ENCODE results near the gene H2AZ1. TPM values are rescaled to one million over a fixed set of nuclear protein-coding genes. Genes with fewer than 3 reads are reported as not detected.
"Not testable (repeated sequence)": the region's sequence is repeated elsewhere in the genome, so short reads cannot be mapped to it uniquely, and the experiment has no call there.

Gene H2AZ1
- total RNA-seq, result 100 to 1,000 TPM in 1 of 2 donors, 10 to 100 TPM in 1; 69.9 to 105 TPM
- long read RNA-seq, donor 1, transcript H2AFZ-201 (5 exons, 979 nt), result major isoform, 13 of 14 reads
- long read RNA-seq, donor 1, partial matches to known transcripts, result 0 of 14 reads
- long read RNA-seq, donor 1, other reads (novel, unspliced or antisense), result 0 of 14 reads
- long read RNA-seq, donor 2, transcript H2AFZ-201 (5 exons, 979 nt), result major isoform, 138 of 148 reads
- long read RNA-seq, donor 2, partial matches to known transcripts, result 2 of 148 reads
- long read RNA-seq, donor 2, other reads (novel, unspliced or antisense), result 6 of 148 reads

GRCh38 chr4:99949999-99950912 is at the start of gene H2AZ1:
H2AZ1 (minus strand) TSS chr4:99950275; CDS start chr4:99950170, 105 bp downstream.
- intact Hi-C loops (cut with DNase I), result loop anchor here in 1 of 2 donors (10.0 kb wide), 2 partner anchors 55 to 865 kb away; partner anchors contain the start of genes ADH5 and LAMTOR3
- DNase-seq (ENCODE audit: low spot score), result peak; percentile 100

GRCh38 chr4:99998062-99998867 is 48.2 kb upstream of the H2AZ1 start:
- DNase-seq (ENCODE audit: low spot score), result no peak
- intact Hi-C loops (cut with DNase I), result loop anchor here in 1 of 2 donors (5.0 kb wide), 1 partner anchor 1739 kb away; no protein-coding TSS in a partner anchor

- intact Hi-C loops (cut with DNase I), result no loop called here
- DNase-seq (ENCODE audit: low spot score), result no peak
Observed at GRCh38 chr4:99991741-99992140, 41.7 kb upstream of the H2AZ1 start.

- DNase-seq (ENCODE audit: low spot score), result no peak
Observed at GRCh38 chr4:99987681-99988080, 37.6 kb upstream of the H2AZ1 start.

GRCh38 chr4:99986792-99987191 is 36.7 kb upstream of the H2AZ1 start:
- intact Hi-C loops (cut with DNase I), result no loop called here

More at GRCh38 chr4:99987681-99988080, 37.6 kb upstream of the H2AZ1 start:
- intact Hi-C loops (cut with DNase I), result no loop called here

GRCh38 chr4:99983289-99983943 is 33.3 kb upstream of the H2AZ1 start:
- no peak for DNase-seq (ENCODE audit: low spot score)
- intact Hi-C loops (cut with DNase I), result no loop called here

More at GRCh38 chr4:99986792-99987191, 36.7 kb upstream of the H2AZ1 start:
- no peak for DNase-seq (ENCODE audit: low spot score)

GRCh38 chr4:99979872-99980271 is 29.8 kb upstream of the H2AZ1 start:
- intact Hi-C loops (cut with DNase I), result no loop called here
- no peak for DNase-seq (ENCODE audit: low spot score)

- intact Hi-C loops (cut with DNase I), result no loop called here
- no peak for DNase-seq (ENCODE audit: low spot score)
Observed at GRCh38 chr4:99971453-99972111, 21.5 kb upstream of the H2AZ1 start.

GRCh38 chr4:99968330-99968729 is 18.3 kb upstream of the H2AZ1 start:
- no peak for DNase-seq (ENCODE audit: low spot score)
- intact Hi-C loops (cut with DNase I), result no loop called here

GRCh38 chr4:99966692-99967091 is 16.6 kb upstream of the H2AZ1 start:
- intact Hi-C loops (cut with DNase I), result no loop called here
- DNase-seq (ENCODE audit: low spot score), result no peak

GRCh38 chr4:99965674-99966350 is 15.7 kb upstream of the H2AZ1 start:
- DNase-seq (ENCODE audit: low spot score), result no peak
- intact Hi-C loops (cut with DNase I), result no loop called here

- intact Hi-C loops (cut with DNase I), result no loop called here
- no peak for DNase-seq (ENCODE audit: low spot score)
Observed at GRCh38 chr4:99965173-99965572, 15.1 kb upstream of the H2AZ1 start.

- no peak for DNase-seq (ENCODE audit: low spot score)
- intact Hi-C loops (cut with DNase I), result no loop called here
Observed at GRCh38 chr4:99961711-99962110, 11.6 kb upstream of the H2AZ1 start.

GRCh38 chr4:99960648-99961047 is 10.6 kb upstream of the H2AZ1 start:
- DNase-seq (ENCODE audit: low spot score), result no peak
- intact Hi-C loops (cut with DNase I), result no loop called here

GRCh38 chr4:99958207-99958606 is 8.1 kb upstream of the H2AZ1 start:
- intact Hi-C loops (cut with DNase I), result not testable (repeated sequence)

GRCh38 chr4:99950913-99951254 is 809 bp upstream of the H2AZ1 start:
- no peak for DNase-seq (ENCODE audit: low spot score)
- intact Hi-C loops (cut with DNase I), result no loop called here

More at GRCh38 chr4:99958207-99958606, 8.1 kb upstream of the H2AZ1 start:
- DNase-seq (ENCODE audit: low spot score), result not testable (repeated sequence)

- DNase-seq (ENCODE audit: low spot score), result peak; percentile 95
- intact Hi-C loops (cut with DNase I), result loop anchor here in 1 of 2 donors (10.0 kb wide), 2 partner anchors 55 to 865 kb away; partner anchors contain the start of genes ADH5 and LAMTOR3
Observed at GRCh38 chr4:99949034-99949998, 759 bp downstream of the H2AZ1 start.
